ENCODE measurements around the gene UTP14A. TPM values are rescaled to one million over a fixed set of nuclear protein-coding genes. Genes with fewer than 3 reads are reported as not detected.
A peak's percentile ranks its signal among the peaks of the same experiment; 100 is the strongest.
"Not testable (repeated sequence)": the region's sequence is repeated elsewhere in the genome, so short reads cannot be mapped to it uniquely, and the experiment has no call there.

The UTP14A gene
- total RNA-seq (2014; rRNA removed; shearing (Covaris generic); ENCODE audit: low replicate concordance): 6.9 and 15.1 TPM in 2 replicates

DNA sequence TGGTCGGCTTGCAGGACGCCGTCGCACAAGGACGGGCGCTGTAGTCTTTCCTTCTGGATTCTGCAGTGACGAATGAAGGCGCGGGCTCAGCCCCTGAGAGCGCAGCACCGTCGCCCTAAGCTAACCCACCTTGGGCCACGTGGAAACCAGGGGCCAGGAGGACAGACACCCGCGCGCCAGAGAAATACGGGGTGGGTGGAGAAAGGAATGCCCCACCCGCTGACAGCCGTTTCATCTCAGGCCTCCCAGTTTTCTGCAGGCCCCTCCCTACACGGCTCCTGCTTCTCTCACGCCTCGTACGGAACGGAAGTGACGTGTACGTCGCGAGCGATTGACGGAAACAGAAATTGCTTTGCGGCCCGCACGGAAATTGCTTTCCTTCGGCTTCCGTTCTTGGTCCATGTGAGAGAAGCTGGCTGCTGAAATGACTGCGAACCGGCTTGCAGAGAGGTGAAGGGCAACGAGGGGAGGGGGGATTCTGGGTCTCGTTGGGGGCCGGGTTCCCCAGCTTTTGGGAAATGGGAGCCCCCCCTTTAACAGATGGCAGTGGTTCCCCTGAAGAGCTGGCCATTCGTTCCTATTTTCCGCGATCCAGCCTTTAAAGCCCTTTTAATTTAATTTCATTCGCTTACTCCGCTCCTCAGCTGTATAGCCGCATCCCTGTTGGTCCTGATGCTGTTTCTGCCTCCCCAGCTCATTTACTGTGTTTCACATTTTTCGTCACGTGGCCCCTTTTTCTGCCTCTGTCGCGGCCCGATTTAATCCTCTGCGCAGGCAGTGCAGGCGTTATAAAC is at the start of gene UTP14A:
Gene UTP14A (plus strand): TSS at position 378 of the 794 bp plus-strand sequence. CDS start 47 bp downstream, at position 425.
- in situ Hi-C loops (cut with HindIII; ENCODE audit: low pct_unique_long_range_greater_than_20kb, low sequenced_read_pairs): no loop called here
- peak; percentile 88 for DNase-seq (ENCODE audit: low read depth)

GRCh38 chrX:129859134-129859533 is 46.8 kb upstream of the UTP14A start:
- DNase-seq (ENCODE audit: low read depth); in situ Hi-C loops (cut with HindIII; ENCODE audit: low pct_unique_long_range_greater_than_20kb, low sequenced_read_pairs): not testable (repeated sequence)

- in situ Hi-C loops (cut with HindIII; ENCODE audit: low pct_unique_long_range_greater_than_20kb, low sequenced_read_pairs): not testable (repeated sequence)
Observed at GRCh38 chrX:129866321-129866720, 39.6 kb upstream of the UTP14A start.

DNA sequence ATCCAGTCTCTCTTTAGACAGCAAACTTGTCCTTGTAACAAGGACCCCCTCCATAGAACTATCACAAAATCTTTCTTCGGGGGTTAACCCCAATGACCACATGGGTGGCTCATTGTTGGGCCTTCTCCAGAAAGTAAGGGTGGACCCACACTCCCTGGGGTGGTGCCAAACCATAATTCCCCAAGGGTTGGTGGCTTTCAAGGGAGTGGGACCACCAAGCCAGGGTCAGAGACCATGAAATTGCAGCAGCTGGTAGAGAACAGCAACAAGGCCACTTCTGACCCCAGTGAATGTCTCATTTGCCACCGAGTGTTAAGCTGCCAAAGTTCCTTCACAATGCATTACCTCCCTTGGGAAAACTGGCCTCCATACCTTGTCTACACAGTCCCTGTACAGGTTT is 33.4 kb upstream of the UTP14A start:
- in situ Hi-C loops (cut with HindIII; ENCODE audit: low pct_unique_long_range_greater_than_20kb, low sequenced_read_pairs): no loop called here
- no peak for DNase-seq (ENCODE audit: low read depth)

More at GRCh38 chrX:129866321-129866720, 39.6 kb upstream of the UTP14A start:
- DNase-seq (ENCODE audit: low read depth): not testable (repeated sequence)

GRCh38 chrX:129875669-129876068 is 30.3 kb upstream of the UTP14A start:
- peak; percentile 9 for DNase-seq (ENCODE audit: low read depth)
- in situ Hi-C loops (cut with HindIII; ENCODE audit: low pct_unique_long_range_greater_than_20kb, low sequenced_read_pairs): no loop called here

GRCh38 chrX:129876771-129877305 is 29.1 kb upstream of the UTP14A start:
- no peak for DNase-seq (ENCODE audit: low read depth)
- in situ Hi-C loops (cut with HindIII; ENCODE audit: low pct_unique_long_range_greater_than_20kb, low sequenced_read_pairs): no loop called here

- in situ Hi-C loops (cut with HindIII; ENCODE audit: low pct_unique_long_range_greater_than_20kb, low sequenced_read_pairs): no loop called here
- no peak for DNase-seq (ENCODE audit: low read depth)
Observed at GRCh38 chrX:129877401-129877800, 28.6 kb upstream of the UTP14A start.

GRCh38 chrX:129900054-129900453 is 5.9 kb upstream of the UTP14A start:
- in situ Hi-C loops (cut with HindIII; ENCODE audit: low pct_unique_long_range_greater_than_20kb, low sequenced_read_pairs): no loop called here
- DNase-seq (ENCODE audit: low read depth): no peak

GRCh38 chrX:129908636-129909035 is 2.7 kb downstream of the UTP14A start:
- DNase-seq (ENCODE audit: low read depth): peak; percentile 6

GRCh38 chrX:129925305-129926092 is 19.5 kb downstream of the UTP14A start:
- in situ Hi-C loops (cut with HindIII; ENCODE audit: low pct_unique_long_range_greater_than_20kb, low sequenced_read_pairs): no loop called here
- peak; percentile 70 for DNase-seq (ENCODE audit: low read depth)

More at GRCh38 chrX:129908636-129909035, 2.7 kb downstream of the UTP14A start:
- in situ Hi-C loops (cut with HindIII; ENCODE audit: low pct_unique_long_range_greater_than_20kb, low sequenced_read_pairs): no loop called here

GRCh38 chrX:129930941-129931410 is 25.0 kb downstream of the UTP14A start:
- DNase-seq (ENCODE audit: low read depth): no peak
- in situ Hi-C loops (cut with HindIII; ENCODE audit: low pct_unique_long_range_greater_than_20kb, low sequenced_read_pairs): no loop called here

DNA sequence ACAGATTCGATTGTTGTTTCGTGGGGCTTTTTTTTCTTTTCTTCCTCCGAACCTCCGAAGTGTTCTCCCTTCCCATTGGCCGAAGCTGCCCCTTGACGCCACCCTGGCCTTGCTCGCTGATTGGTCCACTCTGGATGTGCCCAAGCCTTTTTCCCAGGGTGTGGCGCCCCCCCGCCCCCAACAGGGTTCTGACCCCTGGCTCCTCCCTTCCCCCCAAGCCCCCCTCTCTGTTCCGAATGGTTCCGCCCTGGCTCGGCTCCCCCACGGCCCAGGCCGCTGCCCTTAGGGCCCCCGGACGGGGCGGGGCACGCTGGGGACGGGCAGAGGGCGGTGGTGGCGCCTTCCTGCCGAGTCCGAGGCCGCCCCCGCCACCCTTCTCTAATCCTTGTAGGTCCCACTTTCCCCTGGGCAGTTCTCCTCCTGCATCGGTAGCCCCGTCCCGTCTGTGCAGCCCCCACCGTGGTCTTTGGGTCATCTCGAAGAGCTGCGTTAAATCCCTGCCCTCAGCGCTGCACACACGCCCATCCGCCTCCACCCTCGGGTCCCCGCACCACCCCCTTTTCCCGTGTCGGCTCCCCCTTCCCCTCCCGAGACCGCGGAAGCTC is 25.5 kb downstream of the UTP14A start:
- in situ Hi-C loops (cut with HindIII; ENCODE audit: low pct_unique_long_range_greater_than_20kb, low sequenced_read_pairs): no loop called here
- peak; percentile 80 for DNase-seq (ENCODE audit: low read depth)

GRCh38 chrX:129932016-129932820 is 26.3 kb downstream of the UTP14A start:
- peak; percentile 21 for DNase-seq (ENCODE audit: low read depth)
- in situ Hi-C loops (cut with HindIII; ENCODE audit: low pct_unique_long_range_greater_than_20kb, low sequenced_read_pairs): no loop called here

DNA sequence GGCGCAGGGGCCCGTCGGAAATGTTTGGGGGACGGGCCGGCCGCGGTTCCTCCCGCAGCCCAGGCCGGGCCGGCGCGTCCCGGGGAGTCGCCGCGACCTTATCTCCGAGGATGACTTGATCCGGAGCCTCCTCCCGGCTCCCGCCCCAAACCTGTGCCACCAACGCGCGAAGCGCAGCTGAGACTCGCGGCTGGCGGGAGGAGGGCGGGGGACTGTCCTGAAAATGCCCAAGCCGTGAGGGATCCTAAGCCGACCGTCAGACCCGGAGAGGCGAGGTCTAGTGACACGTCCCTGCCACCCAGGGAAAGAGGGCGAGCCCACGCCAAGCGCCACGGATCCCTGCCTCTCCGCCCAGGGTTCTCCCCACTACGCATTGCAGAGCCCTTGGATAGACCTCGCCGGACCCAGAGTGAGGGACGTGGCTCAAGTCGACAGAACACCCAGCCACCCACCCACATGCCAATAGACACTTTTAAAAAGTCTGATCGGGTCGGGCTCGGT is 26.9 kb downstream of the UTP14A start:
- no peak for DNase-seq (ENCODE audit: low read depth)
- in situ Hi-C loops (cut with HindIII; ENCODE audit: low pct_unique_long_range_greater_than_20kb, low sequenced_read_pairs): no loop called here

GRCh38 chrX:129933700-129934099 is 27.7 kb downstream of the UTP14A start:
- in situ Hi-C loops (cut with HindIII; ENCODE audit: low pct_unique_long_range_greater_than_20kb, low sequenced_read_pairs): no loop called here
- no peak for DNase-seq (ENCODE audit: low read depth)

GRCh38 chrX:129934461-129934860 is 28.5 kb downstream of the UTP14A start:
- no peak for DNase-seq (ENCODE audit: low read depth)
- in situ Hi-C loops (cut with HindIII; ENCODE audit: low pct_unique_long_range_greater_than_20kb, low sequenced_read_pairs): no loop called here

GRCh38 chrX:129934952-129935351 is 29.0 kb downstream of the UTP14A start:
- DNase-seq (ENCODE audit: low read depth): no peak
- in situ Hi-C loops (cut with HindIII; ENCODE audit: low pct_unique_long_range_greater_than_20kb, low sequenced_read_pairs): no loop called here
